Esophagus squamous epithelium (tissue), 4 donors: Measurements from ENCODE around the gene SMYD3.

Experiments used
- CTCF ChIP-seq, 6 experiments: fragments of 450-650 bp in 4 of 6; fragments of 200-600 bp in 2 of 6; sonication (generic) in 2 of 6; IDR thresholded peaks; one replicate each; pipeline ENCODE4 v1.5.1; 2016 to 2019; ENCODE audit warnings: antibody characterized with exemption in 6 of 6, mild to moderate bottlenecking in 4 of 6, moderate library complexity in 4 of 6
- POLR2A ChIP-seq, 4 donors: fragments of 450-650 bp; IDR thresholded peaks; one replicate each; pipeline ENCODE4 v1.6.1; 2017; ENCODE audit warnings: antibody characterized with exemption in 4 of 4, mild to moderate bottlenecking in 4 of 4, moderate library complexity in 3 of 4

GRCh38 chr1:246169486-246169885 is 337.6 kb downstream of the SMYD3 start:
- TF ChIP-seq POLR2A (IDR thresholded peaks at IDR 0.05) (no peak), CTCF (IDR thresholded peaks at IDR 0.05) (no peak)
